Lung (tissue), 12 donors: ENCODE measurements around the gene PCBD2. TPM values are rescaled to one million over a fixed set of nuclear protein-coding genes. Genes with fewer than 3 reads are reported as not detected.

Experiments
- ATAC-seq: fragments of 200-7000 bp; cut with Tn5 transposase; one replicate; pipeline ENCODE4 v1.9.1; 2020; ENCODE audit warnings: moderate number of reproducible peaks; ENCODE audit not compliant: insufficient read depth, low FRiP score
- DNase-seq, 3 donors: peaks; one replicate each; pipeline ENCODE4 v3.0.0-alpha.2; 2013 to 2017
- H3K27ac ChIP-seq, 2 donors: one replicate each; pipeline ENCODE4 v1.5.1; 2013; ENCODE audit warnings: mild to moderate bottlenecking in 2 of 2, moderate library complexity in 2 of 2, control low read depth in 1 of 2, inconsistent platforms in 1 of 2, low read depth in 1 of 2, low read length in 1 of 2
- H3K27me3 ChIP-seq, 3 donors: one replicate each; pipeline ENCODE4 v1.5.1; 2013; ENCODE audit warnings: low read length in 2 of 3; ENCODE audit not compliant: control insufficient read depth in 3 of 3, insufficient read depth in 3 of 3
- H3K36me3 ChIP-seq, 4 donors: one replicate each; pipeline ENCODE4 v1.5.1; 2013; ENCODE audit warnings: low read length in 4 of 4, mild to moderate bottlenecking in 1 of 4, moderate library complexity in 1 of 4; ENCODE audit not compliant: control insufficient read depth in 4 of 4, insufficient read depth in 4 of 4
- H3K4me1 ChIP-seq, 5 donors: one replicate each; pipeline ENCODE4 v1.5.1; 2013; ENCODE audit warnings: low read length in 5 of 5, mild to moderate bottlenecking in 2 of 5, moderate library complexity in 1 of 5; ENCODE audit not compliant: control insufficient read depth in 5 of 5, insufficient read depth in 5 of 5
- H3K4me3 ChIP-seq: one replicate; pipeline ENCODE4 v1.5.1; 2013; ENCODE audit warnings: mild to moderate bottlenecking, control low read depth, moderate library complexity
- H3K9ac ChIP-seq, 2 donors: one replicate each; pipeline ENCODE4 v1.5.1; 2013; ENCODE audit warnings: low read length in 2 of 2, control low read depth in 1 of 2; ENCODE audit not compliant: insufficient read depth in 1 of 2
- H3K9me3 ChIP-seq, 4 donors: one replicate each; pipeline ENCODE4 v1.5.1; 2013; ENCODE audit warnings: low read length in 3 of 4, mild to moderate bottlenecking in 1 of 4, moderate library complexity in 1 of 4; ENCODE audit not compliant: control insufficient read depth in 4 of 4, insufficient read depth in 3 of 4
- WGBS, 2 donors: extraction: QIAGEN DNeasy Blood & Tissue Kit; methylation state at CpG; one replicate each; pipeline ENCODE4 v1.1.7; 2013; 5-methylcytosine and 5-hydroxymethylcytosine counted together
- polyA plus RNA-seq, 2 donors: library from polyadenylated mRNA; stranded (reverse); fragments of 200-250 nt; gene quantifications; one replicate each; pipeline ENCODE4 v1.2.1, GENCODE V29; 2013
- total RNA-seq, 2 donors: library from RNA; depleted of rRNA in 1 of 2; stranded (reverse); fragments of >200 nt in 1 of 2; gene quantifications; one replicate each; pipeline ENCODE4 v1.2.1, GENCODE V29; 2014 to 2021
- TF ChIP-seq, protein P1 (sequence below): IDR thresholded peaks from 2 replicates; pipeline ENCODE4 v1.5.1; 2012; ENCODE audit warnings: mild to moderate bottlenecking; ENCODE audit errors: control extremely low read depth, extremely low read depth
- donor health status: control.
- donor health status: control.
- donor health status: Bipolar disorder and iron deficiency.
- donor health status: healthy.
- donor health status: DM: yes; HTN: yes; CAD: no.

PCBD2 gene
- total and polyA plus RNA-seq, 4 donors, result 4.1 to 12.3 (median 7.5) TPM

DNA sequence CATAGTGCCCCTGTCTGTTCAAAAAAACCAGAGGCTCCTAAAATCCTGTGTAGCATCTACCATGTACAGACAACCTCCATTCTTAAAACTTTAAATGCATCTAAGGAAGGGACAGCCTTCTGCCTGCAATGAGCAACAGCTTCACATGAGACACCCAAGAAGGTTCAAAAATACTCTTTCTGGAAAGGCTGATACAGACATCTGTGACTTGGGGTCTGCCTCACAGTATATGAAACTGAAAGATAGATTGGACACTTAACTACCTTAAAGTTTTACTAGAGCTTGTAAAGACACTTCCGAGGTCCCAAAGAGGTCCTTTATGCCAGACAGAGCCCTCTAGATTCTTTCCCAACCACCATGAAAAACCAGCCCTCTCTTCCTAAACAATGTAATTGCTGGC is 34.6 kb downstream of the PCBD2 start:
- TF ChIP-seq, protein P1, sequence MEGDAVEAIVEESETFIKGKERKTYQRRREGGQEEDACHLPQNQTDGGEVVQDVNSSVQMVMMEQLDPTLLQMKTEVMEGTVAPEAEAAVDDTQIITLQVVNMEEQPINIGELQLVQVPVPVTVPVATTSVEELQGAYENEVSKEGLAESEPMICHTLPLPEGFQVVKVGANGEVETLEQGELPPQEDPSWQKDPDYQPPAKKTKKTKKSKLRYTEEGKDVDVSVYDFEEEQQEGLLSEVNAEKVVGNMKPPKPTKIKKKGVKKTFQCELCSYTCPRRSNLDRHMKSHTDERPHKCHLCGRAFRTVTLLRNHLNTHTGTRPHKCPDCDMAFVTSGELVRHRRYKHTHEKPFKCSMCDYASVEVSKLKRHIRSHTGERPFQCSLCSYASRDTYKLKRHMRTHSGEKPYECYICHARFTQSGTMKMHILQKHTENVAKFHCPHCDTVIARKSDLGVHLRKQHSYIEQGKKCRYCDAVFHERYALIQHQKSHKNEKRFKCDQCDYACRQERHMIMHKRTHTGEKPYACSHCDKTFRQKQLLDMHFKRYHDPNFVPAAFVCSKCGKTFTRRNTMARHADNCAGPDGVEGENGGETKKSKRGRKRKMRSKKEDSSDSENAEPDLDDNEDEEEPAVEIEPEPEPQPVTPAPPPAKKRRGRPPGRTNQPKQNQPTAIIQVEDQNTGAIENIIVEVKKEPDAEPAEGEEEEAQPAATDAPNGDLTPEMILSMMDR, result no peak
- Histone ChIP-seq H3K4me3 (no peak overlapping the region), H3K27me3 (no peaks in the 10 kb centered on the region), H3K27ac (no peak overlapping the region), H3K36me3 (peaks cover 0 to 8% (median 0%) of the 10 kb centered on the region in 4 donors), H3K9ac (no peak overlapping the region), H3K4me1 (peaks cover 0 to 5% (median 0%) of the 10 kb centered on the region in 5 donors), H3K9me3 (no peaks in the 10 kb centered on the region)
- 93 to 94% methylated on average over 1 of the region's 1 CpG for whole genome bisulfite sequencing, 2 donors
- no peak for DNase-seq
- no peak for ATAC-seq

DNA sequence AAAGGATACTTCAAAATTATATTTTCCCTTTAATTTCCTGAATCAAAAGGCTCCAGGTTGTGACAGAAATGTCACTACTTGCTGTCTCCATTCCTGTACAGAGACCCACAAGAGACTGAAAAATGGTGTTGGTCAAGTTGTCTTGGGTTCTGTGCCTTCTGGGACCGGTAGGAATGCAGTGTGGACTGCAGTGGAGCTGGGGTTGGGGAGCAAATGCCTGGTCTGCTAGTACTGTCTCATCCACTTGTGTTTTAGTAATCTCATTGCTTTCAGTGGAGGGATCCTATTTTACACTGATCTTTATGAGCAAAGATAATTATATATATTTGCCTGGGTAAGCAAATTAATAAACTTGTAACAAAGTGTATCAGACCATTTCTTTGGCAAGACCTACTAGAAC is 38.6 kb downstream of the PCBD2 start:
- H3K9me3 ChIP-seq, result no peaks in the 10 kb centered on the region
- H3K9ac ChIP-seq, result no peak overlapping the region
- no peaks in the 10 kb centered on the region for H3K36me3 ChIP-seq
- ATAC-seq (no peak), DNase-seq (no peak)
- H3K4me3 ChIP-seq, result no peak overlapping the region
- no peaks in the 10 kb centered on the region for H3K27me3 ChIP-seq
- peaks cover 0 to 6% (median 0%) of the 10 kb centered on the region in 5 donors for H3K4me1 ChIP-seq
- TF ChIP-seq, protein P1, result no peak
- 86% methylated on average over 1 of the region's 1 CpG for WGBS, 2 donors
- H3K27ac ChIP-seq, result no peak overlapping the region

DNA sequence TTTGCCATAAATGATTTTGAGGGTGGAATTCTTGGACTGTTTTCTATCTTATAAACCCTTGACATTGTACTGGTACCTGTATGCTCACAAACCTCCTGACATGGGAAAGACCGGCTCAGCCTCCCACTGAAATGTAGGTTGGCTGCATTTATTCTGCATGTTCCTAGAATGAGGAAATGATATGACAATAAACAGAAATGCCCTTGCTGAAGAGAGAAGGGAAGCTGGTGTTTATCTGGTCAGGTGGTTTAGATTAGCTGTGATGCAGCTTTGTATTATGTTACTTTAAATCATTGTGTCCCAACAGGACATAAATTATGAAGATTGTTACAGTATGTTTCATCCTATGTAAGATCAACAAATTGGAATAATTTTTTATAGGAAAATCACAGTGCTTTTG is 39.7 kb downstream of the PCBD2 start:
- Histone ChIP-seq H3K4me3 (no peak overlapping the region), H3K4me1 (peaks cover 0 to 6% (median 0%) of the 10 kb centered on the region in 5 donors), H3K9me3 (no peaks in the 10 kb centered on the region), H3K36me3 (no peaks in the 10 kb centered on the region), H3K27me3 (no peaks in the 10 kb centered on the region), H3K9ac (no peak overlapping the region), H3K27ac (no peak overlapping the region)
- 62 to 63% methylated on average over 1 of the region's 1 CpG for WGBS, 2 donors
- ATAC-seq, result no peak
- no peak for DNase-seq
- TF ChIP-seq, protein P1, result no peak

DNA sequence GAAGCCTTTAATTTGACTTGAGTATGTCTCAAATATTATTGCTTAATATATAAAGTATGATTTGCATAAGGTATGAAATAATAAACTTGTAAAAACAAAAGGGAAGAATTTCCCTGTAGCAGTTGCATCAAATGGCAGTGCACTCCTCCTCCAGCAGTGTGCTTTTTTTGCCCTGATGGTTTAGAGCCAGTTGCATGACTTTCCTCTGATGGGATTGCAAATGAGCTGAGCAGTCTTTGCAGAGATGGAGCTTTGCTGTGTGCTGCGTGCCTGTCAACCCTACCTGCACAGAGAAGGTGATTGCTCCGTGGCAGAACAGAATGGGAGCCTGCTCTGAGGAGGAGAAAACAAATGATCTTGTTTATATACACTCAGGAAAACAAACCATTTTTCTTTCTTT is 40.1 kb downstream of the PCBD2 start:
- no peak for DNase-seq
- H3K9me3 ChIP-seq, result no peaks in the 10 kb centered on the region
- TF ChIP-seq, protein P1, result no peak
- ATAC-seq, result no peak
- H3K27me3 ChIP-seq, result no peaks in the 10 kb centered on the region
- H3K36me3 ChIP-seq, result no peaks in the 10 kb centered on the region
- H3K4me1 ChIP-seq, result peaks cover 0 to 6% (median 0%) of the 10 kb centered on the region in 5 donors
- no peak overlapping the region for H3K4me3 ChIP-seq
- WGBS, 2 donors, result 79 to 93% methylated on average over 2 of the region's 2 CpGs
- H3K9ac ChIP-seq, result no peak overlapping the region
- H3K27ac ChIP-seq, result no peak overlapping the region
